PFSK-1 (cell line): ENCODE results near the gene NSMF.

ENCODE experiments used
- FOXP2 ChIP-seq: optimal IDR thresholded peaks from 2 replicates; pipeline ENCODE3; 2011; ENCODE audit warnings: borderline replicate concordance, control low read depth, inconsistent platforms; ENCODE audit not compliant: insufficient read depth; ENCODE audit errors: extremely low read length, extremely low read depth
- POLR2AphosphoS5 ChIP-seq: IDR thresholded peaks from 2 replicates; pipeline ENCODE4 v1.6.1; 2012; ENCODE audit warnings: low read depth, mild to moderate bottlenecking, control low read depth, low read length, moderate library complexity
- SIN3A ChIP-seq: IDR thresholded peaks from 2 replicates; pipeline ENCODE4 v1.6.1; 2012; ENCODE audit warnings: mild to moderate bottlenecking, low read length, moderate library complexity, borderline replicate concordance; ENCODE audit not compliant: insufficient read depth
- TAF1 ChIP-seq: IDR thresholded peaks from 2 replicates; pipeline ENCODE4 v1.6.1; 2012; ENCODE audit warnings: low read length, control low read depth, borderline replicate concordance; ENCODE audit not compliant: insufficient read depth
- TF ChIP-seq, protein P1 (sequence below), 2 experiments: IDR thresholded peaks; 2 replicates each; pipeline versions ENCODE4 v1.6.1 to v1.8.0; 2011 to 2012; ENCODE audit warnings: low read depth in 2 of 2, low read length in 2 of 2, control low read depth in 1 of 2, inconsistent platforms in 1 of 2, mild to moderate bottlenecking in 1 of 2, moderate library complexity in 1 of 2; ENCODE audit not compliant: insufficient read depth in 1 of 2

DNA sequence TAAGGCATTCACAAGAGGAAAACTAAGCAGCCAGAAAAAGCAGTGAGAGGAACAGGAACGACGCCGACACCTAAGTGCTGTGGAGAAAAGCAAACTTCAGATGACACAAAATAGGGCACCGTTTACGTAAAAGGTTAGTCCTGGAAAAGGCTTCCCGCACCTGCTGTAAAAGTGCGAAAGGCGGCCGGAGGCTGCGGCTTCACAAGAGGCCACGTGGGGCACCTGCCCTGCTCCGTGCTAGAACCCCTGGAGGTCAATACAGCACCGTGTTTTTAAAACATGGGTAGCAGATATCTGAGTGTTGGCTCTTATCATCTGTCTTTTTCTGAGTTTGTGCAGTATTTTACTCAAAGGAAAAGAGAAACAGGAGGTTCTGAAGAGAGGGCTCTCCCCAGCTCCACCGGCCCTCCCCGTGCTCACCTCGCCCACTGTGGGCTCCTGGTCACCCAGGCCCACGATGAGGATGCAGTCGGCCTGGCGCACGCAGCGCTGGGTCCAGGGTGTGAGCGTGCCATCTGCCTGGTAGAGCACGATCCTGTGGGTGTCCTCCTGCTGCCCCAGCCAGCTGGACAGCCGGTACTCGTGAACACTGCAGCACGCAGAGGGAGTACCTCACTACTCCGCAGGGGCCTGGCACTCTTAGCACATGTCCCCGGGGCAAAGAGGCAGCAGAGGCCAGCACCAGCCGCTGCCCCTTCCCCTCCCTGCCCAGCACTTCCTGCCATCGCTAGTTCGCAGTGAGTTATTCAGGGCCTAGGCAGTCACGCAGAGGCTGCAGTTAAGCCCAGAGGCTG is 21.0 kb upstream of the NSMF start:
- TF ChIP-seq POLR2AphosphoS5: no peak
- TF ChIP-seq TAF1: no peak
- no peak for TF ChIP-seq SIN3A
- TF ChIP-seq, protein P1, sequence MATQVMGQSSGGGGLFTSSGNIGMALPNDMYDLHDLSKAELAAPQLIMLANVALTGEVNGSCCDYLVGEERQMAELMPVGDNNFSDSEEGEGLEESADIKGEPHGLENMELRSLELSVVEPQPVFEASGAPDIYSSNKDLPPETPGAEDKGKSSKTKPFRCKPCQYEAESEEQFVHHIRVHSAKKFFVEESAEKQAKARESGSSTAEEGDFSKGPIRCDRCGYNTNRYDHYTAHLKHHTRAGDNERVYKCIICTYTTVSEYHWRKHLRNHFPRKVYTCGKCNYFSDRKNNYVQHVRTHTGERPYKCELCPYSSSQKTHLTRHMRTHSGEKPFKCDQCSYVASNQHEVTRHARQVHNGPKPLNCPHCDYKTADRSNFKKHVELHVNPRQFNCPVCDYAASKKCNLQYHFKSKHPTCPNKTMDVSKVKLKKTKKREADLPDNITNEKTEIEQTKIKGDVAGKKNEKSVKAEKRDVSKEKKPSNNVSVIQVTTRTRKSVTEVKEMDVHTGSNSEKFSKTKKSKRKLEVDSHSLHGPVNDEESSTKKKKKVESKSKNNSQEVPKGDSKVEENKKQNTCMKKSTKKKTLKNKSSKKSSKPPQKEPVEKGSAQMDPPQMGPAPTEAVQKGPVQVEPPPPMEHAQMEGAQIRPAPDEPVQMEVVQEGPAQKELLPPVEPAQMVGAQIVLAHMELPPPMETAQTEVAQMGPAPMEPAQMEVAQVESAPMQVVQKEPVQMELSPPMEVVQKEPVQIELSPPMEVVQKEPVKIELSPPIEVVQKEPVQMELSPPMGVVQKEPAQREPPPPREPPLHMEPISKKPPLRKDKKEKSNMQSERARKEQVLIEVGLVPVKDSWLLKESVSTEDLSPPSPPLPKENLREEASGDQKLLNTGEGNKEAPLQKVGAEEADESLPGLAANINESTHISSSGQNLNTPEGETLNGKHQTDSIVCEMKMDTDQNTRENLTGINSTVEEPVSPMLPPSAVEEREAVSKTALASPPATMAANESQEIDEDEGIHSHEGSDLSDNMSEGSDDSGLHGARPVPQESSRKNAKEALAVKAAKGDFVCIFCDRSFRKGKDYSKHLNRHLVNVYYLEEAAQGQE (IDR thresholded peaks at IDR 0.05; ENCODE audit: insufficient read depth in 1 of 2, low read depth in 2 of 2, low read length in 2 of 2): no peak
- TF ChIP-seq FOXP2: no peak
